Activated naive CD4-positive, alpha-beta T cell treated with anti-CD3 and anti-CD28 coated beads for 36 hours (primary cell): ENCODE results near the gene CSAG2. TPM values are rescaled to one million over a fixed set of nuclear protein-coding genes. Genes with fewer than 3 reads are reported as not detected.
"Not testable (repeated sequence)": the region's sequence is repeated elsewhere in the genome, so short reads cannot be mapped to it uniquely, and the experiment has no call there.

ENCODE experiments used
- CTCF ChIA-PET: fragments of 350-600 bp; sonication (Branson Sonifier 250); formaldehyde crosslinking; loops from one replicate; lab custom pipeline; 2021; ENCODE audit warnings: antibody characterized with exemption; lab: Charles Lee
- DNase-seq: peaks from one replicate; pipeline ENCODE4 v3.0.0-alpha.2; 2020
- H3K27ac Mint-ChIP-seq: one replicate; pipeline ENCODE4 v1.8.0; 2021; ENCODE audit warnings: mild to moderate bottlenecking, mixed read lengths
- H3K27me3 Mint-ChIP-seq: one replicate; pipeline ENCODE4 v1.8.0; 2021; ENCODE audit warnings: low read depth, mixed read lengths
- H3K36me3 Mint-ChIP-seq: one replicate; pipeline ENCODE4 v1.8.0; 2021; ENCODE audit warnings: low read depth, mixed read lengths
- H3K4me1 Mint-ChIP-seq: one replicate; pipeline ENCODE4 v1.8.0; 2021; ENCODE audit warnings: low read depth, mixed read lengths
- H3K4me3 Mint-ChIP-seq: one replicate; pipeline ENCODE4 v1.8.0; 2021; ENCODE audit warnings: mild to moderate bottlenecking, moderate library complexity, mixed read lengths
- H3K9me3 Mint-ChIP-seq: one replicate; pipeline ENCODE4 v1.8.0; 2021; ENCODE audit warnings: mixed read lengths
- intact Hi-C: fragments of 100-400 bp; cut with micrococcal nuclease; formaldehyde crosslinking; loops from one replicate; pipeline ENCODE4 v1.15.1; 2023
- total RNA-seq, 2 experiments: library from RNA; stranded (reverse); gene quantifications; one replicate each; pipeline ENCODE4 v1.2.3, GENCODE V29; 2021

CSAG2 gene
- total RNA-seq, 2 experiments from 2014 or later, result 0.26 to 0.30 TPM

GRCh38 chrX:152713195-152713594 lies 4.1 kb upstream of the CSAG2 start:
- CTCF ChIA-PET, H3K36me3 Mint-ChIP-seq, H3K4me3 Mint-ChIP-seq, H3K4me1 Mint-ChIP-seq, DNase-seq, intact Hi-C loops, H3K9me3 Mint-ChIP-seq, H3K27me3 Mint-ChIP-seq, H3K27ac Mint-ChIP-seq: not testable (repeated sequence)

GRCh38 chrX:152706500-152706899 lies 2.6 kb downstream of the CSAG2 start:
- H3K4me3 Mint-ChIP-seq, DNase-seq, CTCF ChIA-PET, intact Hi-C loops, H3K9me3 Mint-ChIP-seq, H3K27ac Mint-ChIP-seq, H3K27me3 Mint-ChIP-seq, H3K36me3 Mint-ChIP-seq, H3K4me1 Mint-ChIP-seq: not testable (repeated sequence)

GRCh38 chrX:152700390-152700789 lies 8.7 kb downstream of the CSAG2 start:
- H3K9me3 Mint-ChIP-seq, H3K4me3 Mint-ChIP-seq, CTCF ChIA-PET, DNase-seq, H3K36me3 Mint-ChIP-seq, intact Hi-C loops, H3K27me3 Mint-ChIP-seq, H3K27ac Mint-ChIP-seq, H3K4me1 Mint-ChIP-seq: not testable (repeated sequence)

GRCh38 chrX:152697952-152698931 lies 10.8 kb downstream of the CSAG2 start, which contains the start of gene MAGEA3:
MAGEA3 (plus strand) TSS chrX:152698794; CDS start chrX:152700833, 2,039 bp downstream.
- H3K36me3 Mint-ChIP-seq, H3K27me3 Mint-ChIP-seq, CTCF ChIA-PET, H3K4me3 Mint-ChIP-seq, DNase-seq, H3K27ac Mint-ChIP-seq, H3K4me1 Mint-ChIP-seq, intact Hi-C loops, H3K9me3 Mint-ChIP-seq: not testable (repeated sequence)

GRCh38 chrX:152681012-152681411 lies 28.1 kb downstream of the CSAG2 start:
- H3K27me3 Mint-ChIP-seq, H3K4me1 Mint-ChIP-seq, intact Hi-C loops, CTCF ChIA-PET, H3K9me3 Mint-ChIP-seq, H3K36me3 Mint-ChIP-seq, H3K27ac Mint-ChIP-seq, DNase-seq, H3K4me3 Mint-ChIP-seq: not testable (repeated sequence)

GRCh38 chrX:152674652-152675051 lies 34.4 kb downstream of the CSAG2 start:
- H3K9me3 Mint-ChIP-seq, CTCF ChIA-PET: not testable (repeated sequence)

GRCh38 chrX:152674135-152674534 lies 34.9 kb downstream of the CSAG2 start:
- CTCF ChIA-PET, result no interaction called here
- Mint-ChIP-seq H3K4me1 (no peaks in the 10 kb centered on the region), H3K4me3 (no peak overlapping the region), H3K36me3 (no peaks in the 10 kb centered on the region), H3K27ac (no peak overlapping the region), H3K27me3 (peaks cover 3% of the 10 kb centered on the region), H3K9me3 (no peaks in the 10 kb centered on the region)
- DNase-seq, result no peak
- intact Hi-C loops, result no loop called here

More at GRCh38 chrX:152674652-152675051, 34.4 kb downstream of the CSAG2 start:
- H3K4me3 Mint-ChIP-seq, intact Hi-C loops, H3K36me3 Mint-ChIP-seq, H3K4me1 Mint-ChIP-seq, H3K27ac Mint-ChIP-seq, H3K27me3 Mint-ChIP-seq, DNase-seq: not testable (repeated sequence)

- Mint-ChIP-seq H3K4me1 (no peaks in the 10 kb centered on the region), H3K36me3 (no peaks in the 10 kb centered on the region), H3K27me3 (no peaks in the 10 kb centered on the region), H3K4me3 (no peak overlapping the region), H3K9me3 (peaks cover 9% of the 10 kb centered on the region), H3K27ac (no peak overlapping the region)
- DNase-seq, result no peak
- intact Hi-C loops, result no loop called here
- CTCF ChIA-PET, result no interaction called here
Measured at GRCh38 chrX:152663086-152663485, 46.0 kb downstream of the CSAG2 start.

- Mint-ChIP-seq H3K36me3 (no peaks in the 10 kb centered on the region), H3K27me3 (peaks cover 4% of the 10 kb centered on the region), H3K4me3 (no peak overlapping the region), H3K4me1 (no peaks in the 10 kb centered on the region), H3K27ac (no peak overlapping the region), H3K9me3 (no peaks in the 10 kb centered on the region)
- intact Hi-C loops, result no loop called here
- DNase-seq, result no peak
- CTCF ChIA-PET, result interaction anchor here (1.3 kb wide), 1 partner anchor 15 kb away, joined by 4 read pairs; no protein-coding TSS in a partner anchor
Measured at GRCh38 chrX:152658302-152658701, 50.8 kb downstream of the CSAG2 start.

Other genes with a start within 250 kb of the CSAG2 start
- under 1 TPM in 1 of 2 experiments, not detected in 1; 0.05 TPM for gene GABRQ, start 71.4 kb downstream of the CSAG2 start, total RNA-seq
- gene MAGEA3, start 10.5 kb downstream of the CSAG2 start, total RNA-seq, result not detected
- gene MAGEA2B, start 5.4 kb upstream of the CSAG2 start, total RNA-seq, result not detected
- not detected for gene CSAG1, start 24.4 kb upstream of the CSAG2 start, total RNA-seq
- not detected for gene MAGEA12, start 24.5 kb upstream of the CSAG2 start, total RNA-seq
- not detected for gene MAGEA2, start 44.6 kb upstream of the CSAG2 start, total RNA-seq
- under 1 TPM; 0.26 to 0.74 TPM for gene CSAG3, start 49.9 kb upstream of the CSAG2 start, total RNA-seq
- gene MAGEA6, start 60.4 kb upstream of the CSAG2 start, total RNA-seq, result not detected
- gene CETN2, start 121.5 kb upstream of the CSAG2 start, total RNA-seq, result 10 to 100 TPM; 10.1 to 11.9 TPM
- 10 to 100 TPM; 13.3 to 16.2 TPM for gene NSDHL, start 121.8 kb upstream of the CSAG2 start, total RNA-seq
- 1 to 10 TPM; 1.9 to 2.3 TPM for gene ZNF185, start 188.8 kb upstream of the CSAG2 start, total RNA-seq